GM18868 (cell line): ENCODE measurements around the gene TLX2.
A peak's percentile ranks its signal among the peaks of the same experiment; 100 is the strongest.

Source experiments
- ATAC-seq: cut with Tn5 transposase; IDR thresholded peaks from one replicate; pipeline ENCODE4 v1.9.1; 2021; ENCODE audit warnings: mild to moderate bottlenecking, moderate library complexity; ENCODE audit not compliant: unreplicated experiment

The TLX2 gene

GRCh38 chr2:74511104-74511989 is 2.9 kb upstream of the TLX2 start:
- no peak for ATAC-seq

DNA sequence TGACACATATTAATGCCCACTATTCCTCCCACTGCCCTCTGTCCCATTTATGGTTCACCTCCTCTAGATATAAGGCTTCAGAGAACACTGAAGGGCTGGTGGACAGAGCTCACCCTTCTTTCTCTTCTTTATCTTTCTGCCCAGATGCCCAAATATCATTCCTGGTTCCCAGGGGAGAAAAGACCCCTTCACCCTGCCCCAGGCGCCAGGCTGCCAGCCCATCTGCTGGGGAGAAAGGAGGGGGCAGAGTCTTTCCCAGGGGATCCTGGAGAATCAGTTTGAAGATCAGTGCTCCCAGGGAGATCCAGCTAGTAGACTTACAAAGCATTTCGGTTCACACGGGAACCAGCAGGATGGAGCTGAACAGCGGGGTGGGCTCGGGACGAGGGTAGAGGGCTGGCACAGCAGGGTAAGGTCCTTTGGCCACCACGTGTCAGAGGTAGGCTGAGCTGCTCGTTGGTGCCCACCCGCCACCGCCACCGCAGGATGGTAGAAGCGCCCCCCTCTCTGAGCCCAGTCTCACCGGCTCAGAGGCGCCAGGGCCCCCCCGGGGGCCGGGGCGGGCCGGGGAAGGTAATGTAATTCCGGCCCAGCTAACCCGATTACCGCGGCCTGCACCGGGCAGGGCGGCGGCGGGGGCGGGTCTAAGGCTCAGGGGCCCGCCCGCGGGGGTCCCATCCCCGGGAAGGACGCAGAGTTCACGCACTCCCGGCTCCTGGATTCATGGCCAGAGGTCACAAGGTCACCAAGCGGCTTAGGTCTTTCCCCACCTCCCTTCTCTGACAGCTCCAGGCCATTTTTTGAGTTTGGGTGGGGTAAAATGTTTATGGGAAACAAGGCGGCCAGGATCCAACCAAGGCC is 1.3 kb upstream of the TLX2 start:
- no peak for ATAC-seq

DNA sequence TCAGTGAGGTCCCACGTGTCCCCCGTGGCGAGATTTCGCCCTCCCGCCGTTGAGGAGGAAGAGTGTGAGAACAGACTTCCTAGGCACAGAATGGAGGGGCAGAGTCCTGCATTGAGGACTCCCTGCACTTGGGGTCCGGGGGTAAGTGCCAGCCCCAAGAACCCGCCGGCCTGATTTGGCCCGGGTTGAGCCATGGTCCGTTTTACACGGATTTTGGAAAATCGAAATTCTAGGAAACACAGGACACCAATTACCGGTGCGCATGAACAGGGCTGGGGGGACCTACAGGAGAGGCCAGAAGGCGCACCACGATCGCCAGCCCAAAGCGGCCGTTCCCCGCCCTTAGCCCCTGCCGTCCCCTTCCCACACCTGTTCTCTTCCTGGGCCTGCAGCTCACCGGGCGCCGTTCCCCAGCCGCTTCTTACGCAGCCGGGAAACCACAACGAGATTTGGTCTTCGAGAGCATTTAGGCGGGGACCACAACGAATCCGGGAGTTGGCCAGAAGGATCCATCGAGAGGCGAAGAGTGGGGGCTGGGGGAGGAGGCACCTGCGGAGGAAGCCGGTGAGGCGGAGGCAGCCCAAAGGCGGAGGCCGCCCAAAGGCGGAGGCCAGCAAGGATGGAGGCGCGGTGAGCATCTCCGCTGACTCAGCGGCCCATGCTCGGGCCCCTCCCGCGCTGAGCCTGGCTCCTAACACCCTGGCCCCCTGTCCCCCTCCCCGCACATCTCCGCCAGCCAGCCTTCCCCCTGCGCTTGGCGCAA is 464 bp upstream of the TLX2 start:
- ATAC-seq: no peak

DNA sequence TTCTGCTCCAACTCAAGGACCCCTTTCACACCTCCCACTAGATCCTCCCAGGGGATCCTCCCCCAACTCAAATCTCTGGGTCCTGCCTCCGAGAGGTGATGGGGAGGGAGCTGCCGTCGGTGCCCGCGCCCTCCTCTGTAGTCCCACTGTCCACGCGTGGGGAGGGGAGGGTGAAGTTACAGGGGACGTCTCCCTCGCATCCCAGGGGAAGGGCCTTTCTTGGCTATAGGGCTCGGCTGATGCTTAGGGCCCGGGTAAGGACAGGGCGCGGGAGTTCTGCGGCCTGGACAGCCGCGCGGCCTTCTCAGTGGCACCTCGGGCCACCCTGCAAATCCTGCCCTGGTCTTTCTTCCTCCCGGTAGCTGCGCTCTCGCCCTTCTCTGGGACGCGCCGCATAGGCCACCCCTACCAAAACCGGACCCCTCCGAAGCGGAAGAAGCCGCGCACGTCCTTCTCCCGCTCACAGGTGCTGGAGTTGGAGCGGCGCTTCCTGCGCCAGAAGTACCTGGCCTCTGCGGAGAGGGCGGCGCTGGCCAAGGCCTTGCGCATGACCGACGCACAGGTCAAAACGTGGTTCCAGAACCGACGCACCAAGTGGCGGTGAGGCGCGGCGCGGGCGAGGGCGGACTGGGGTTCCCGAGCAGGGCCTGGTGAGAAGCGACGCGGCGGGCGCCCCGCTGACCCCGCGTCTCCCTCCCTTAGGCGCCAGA is 1.2 kb downstream of the TLX2 start:
- ATAC-seq: no peak

GRCh38 chr2:74515981-74516633 is 1.9 kb downstream of the TLX2 start:
- ATAC-seq: no peak

DNA sequence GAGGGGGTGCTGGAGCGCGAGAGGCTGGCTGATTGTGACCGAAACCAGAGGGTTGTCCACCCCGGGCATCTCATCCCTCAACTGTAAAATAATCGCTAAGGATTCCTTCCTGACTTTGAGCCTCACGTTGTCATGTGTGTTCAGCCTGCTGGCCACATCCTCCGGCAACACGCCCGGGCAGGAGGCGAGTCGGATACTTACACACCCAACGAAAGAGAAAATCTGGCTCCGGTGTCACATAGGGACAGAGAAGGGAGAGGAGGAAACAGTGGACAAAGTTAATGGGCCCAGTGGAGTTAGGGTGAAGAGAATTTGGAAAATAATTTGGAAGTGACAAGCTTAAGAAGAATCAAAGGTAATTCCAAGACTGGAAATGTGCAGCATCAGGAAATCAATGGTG is 2.4 kb downstream of the TLX2 start:
- no peak for ATAC-seq

DNA sequence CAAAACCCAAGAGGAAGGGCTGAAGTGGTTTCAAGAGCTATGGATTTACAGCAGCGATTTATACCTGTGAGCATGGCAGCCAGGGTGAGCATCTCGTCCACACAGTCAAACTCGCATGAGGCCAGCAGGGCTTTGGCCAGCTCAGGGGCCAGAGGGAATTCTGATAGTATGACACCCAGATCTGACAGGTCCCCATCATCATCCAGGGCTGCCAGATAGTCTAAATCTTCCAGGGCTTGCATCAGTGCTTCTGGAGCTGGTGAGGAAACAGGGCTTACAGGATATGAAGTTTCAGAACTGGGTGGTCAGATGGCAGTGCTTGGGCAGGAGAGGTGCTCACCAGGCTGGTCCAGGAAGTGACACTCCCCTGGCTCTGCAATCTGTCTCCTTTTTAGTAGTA is 8.3 kb downstream of the TLX2 start:
- ATAC-seq: no peak

GRCh38 chr2:74524005-74524404 is 9.8 kb downstream of the TLX2 start:
- ATAC-seq: no peak

- no peak for ATAC-seq
Observed at GRCh38 chr2:74524955-74525716, 10.9 kb downstream of the TLX2 start.

DNA sequence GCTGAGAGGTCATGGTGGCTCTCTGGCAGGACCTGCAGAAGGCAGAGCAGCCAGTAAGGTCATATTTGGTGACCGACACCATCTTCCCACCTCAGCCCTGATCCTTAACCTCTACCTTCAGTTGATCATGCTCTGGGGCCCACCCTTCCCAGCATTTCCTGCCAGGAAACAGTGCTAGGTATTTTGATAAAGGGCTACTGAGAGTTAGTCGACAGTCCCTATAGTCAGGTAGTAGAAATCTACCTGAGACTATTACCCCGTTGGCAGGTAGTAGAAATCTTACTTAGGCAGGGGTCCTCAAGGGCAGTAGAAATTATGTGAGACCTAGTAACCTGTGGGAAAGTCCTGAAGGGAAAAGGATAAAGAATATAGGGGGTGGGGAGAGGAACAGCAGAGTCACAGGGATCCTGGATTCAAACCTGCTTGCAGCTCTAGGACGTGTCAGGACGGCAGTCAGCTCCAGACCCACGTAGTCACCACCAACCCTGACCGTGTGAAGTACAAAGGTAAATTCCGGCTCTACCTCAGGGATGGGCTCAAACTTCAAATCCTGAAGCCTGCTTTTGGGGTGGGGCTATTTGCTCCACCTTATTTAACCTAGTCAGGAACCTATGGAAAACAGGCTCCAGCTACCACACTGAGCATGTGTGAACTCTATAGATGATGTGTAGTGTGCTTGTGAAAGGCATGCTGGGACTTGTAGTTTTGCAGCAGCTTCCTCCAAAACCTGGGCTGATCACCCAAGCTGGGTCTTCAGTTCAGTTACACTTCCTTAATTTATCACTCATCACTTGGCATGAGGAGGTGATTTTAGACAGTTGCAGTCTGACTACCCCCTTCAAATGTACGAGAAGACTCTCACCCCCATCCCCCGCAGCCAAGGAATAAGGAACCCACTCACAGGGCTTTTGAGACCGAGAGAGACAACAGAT is 11.7 kb downstream of the TLX2 start, which contains the start of gene DQX1:
Gene DQX1, minus strand, starts transcription at position 515 of the 932 bp plus-strand sequence. Its CDS starts 502 bp downstream, at position 13.
- peak; percentile 32 for ATAC-seq

GRCh38 chr2:74526649-74527230 is 12.5 kb downstream of the TLX2 start:
- ATAC-seq: no peak

- no peak for ATAC-seq
Observed at GRCh38 chr2:74527741-74528140, 13.5 kb downstream of the TLX2 start.

- peak; percentile 0 for ATAC-seq
Observed at GRCh38 chr2:74528600-74529356, 14.5 kb downstream of the TLX2 start.

GRCh38 chr2:74529357-74530238 is 15.3 kb downstream of the TLX2 start, which contains the start of the genes AUP1 and HTRA2:
Gene AUP1, minus strand, starts transcription at chr2:74529706. Its CDS starts 77 bp downstream, at chr2:74529629.
Gene HTRA2, plus strand, starts transcription at chr2:74529933. Its CDS starts 74 bp downstream, at chr2:74530007.
- ATAC-seq: peak; percentile 79

GRCh38 chr2:74530239-74531187 is 16.3 kb downstream of the TLX2 start:
- peak; percentile 33 for ATAC-seq
